HG03558 (cell line): ENCODE measurements around the gene SGSM2.
A peak's percentile ranks its signal among the peaks of the same experiment; 100 is the strongest.

Experiments used
- ATAC-seq: cut with Tn5 transposase; IDR thresholded peaks from one replicate; pipeline ENCODE4 v1.9.1; 2021; ENCODE audit warnings: moderate number of reproducible peaks; ENCODE audit not compliant: unreplicated experiment; ENCODE audit errors: extremely low read depth

The SGSM2 gene

GRCh38 chr17:2331303-2331702 lies 6.0 kb upstream of the SGSM2 start:
- ATAC-seq: no peak

- ATAC-seq: no peak
These were observed 1.5 kb upstream of the SGSM2 start for GRCh38 chr17:2335726-2336214.

GRCh38 chr17:2336215-2336851 lies 968 bp upstream of the SGSM2 start, which contains the start of gene TSR1:
TSS of gene TSR1 (minus strand) at chr17:2336457. CDS start at chr17:2336427, 30 bp downstream.
- ATAC-seq: peak; percentile 51

- no peak for ATAC-seq
These were observed 428 bp downstream of the SGSM2 start for GRCh38 chr17:2337544-2338314.

- ATAC-seq: no peak
These were observed 985 bp downstream of the SGSM2 start for GRCh38 chr17:2338315-2338657.

- ATAC-seq: no peak
These were observed 6.1 kb downstream of the SGSM2 start for GRCh38 chr17:2343421-2343820.

- ATAC-seq: no peak
These were observed 7.2 kb downstream of the SGSM2 start for GRCh38 chr17:2344528-2344927.

- ATAC-seq: no peak
These were observed 9.2 kb downstream of the SGSM2 start for GRCh38 chr17:2346475-2346874.

GRCh38 chr17:2347805-2348685 lies 10.7 kb downstream of the SGSM2 start:
- no peak for ATAC-seq

- ATAC-seq: no peak
These were observed 14.0 kb downstream of the SGSM2 start for GRCh38 chr17:2351269-2351668.

- no peak for ATAC-seq
These were observed 17.0 kb downstream of the SGSM2 start for GRCh38 chr17:2354311-2354710.

- no peak for ATAC-seq
These were observed 19.9 kb downstream of the SGSM2 start for GRCh38 chr17:2357237-2357636.

- ATAC-seq: no peak
These were observed 20.7 kb downstream of the SGSM2 start for GRCh38 chr17:2357931-2358434.

- no peak for ATAC-seq
These were observed 23.9 kb downstream of the SGSM2 start for GRCh38 chr17:2361010-2361760.

GRCh38 chr17:2362016-2362415 lies 24.7 kb downstream of the SGSM2 start:
- ATAC-seq: no peak

GRCh38 chr17:2362416-2362815 lies 25.1 kb downstream of the SGSM2 start:
- no peak for ATAC-seq

- ATAC-seq: no peak
These were observed 25.6 kb downstream of the SGSM2 start for GRCh38 chr17:2362881-2363280.

- no peak for ATAC-seq
These were observed 26.0 kb downstream of the SGSM2 start for GRCh38 chr17:2363318-2363717.

- ATAC-seq: no peak
These were observed 26.8 kb downstream of the SGSM2 start for GRCh38 chr17:2363851-2364762.
